ENCODE data around the gene RAB40A. TPM values are rescaled to one million over a fixed set of nuclear protein-coding genes. Genes with fewer than 3 reads are reported as not detected.

The RAB40A gene
- total RNA-seq: under 0.01 and 0.25 TPM in 2 replicates

GRCh38 chrX:103519389-103519788 lies at the start of gene RAB40A:
TSS of gene RAB40A (minus strand) at chrX:103519489. CDS start at chrX:103500756, 18,733 bp downstream.

Other genes starting within 250 kb of the RAB40A start
- gene TCEAL5, start 242.7 kb downstream of the RAB40A start, total RNA-seq: not detected in 2 replicates
- 6.0 and 19.6 TPM in 2 replicates for gene BEX2, start 208.5 kb downstream of the RAB40A start, total RNA-seq
- gene TCEAL7, start 189.2 kb downstream of the RAB40A start, total RNA-seq: 11.8 and 12.7 TPM in 2 replicates
- 14.7 and 20.2 TPM in 2 replicates for gene TCEAL9, start 163.0 kb downstream of the RAB40A start, total RNA-seq
- 138 and 149 TPM in 2 replicates for gene BEX3, start 143.0 kb downstream of the RAB40A start, total RNA-seq
- 13.5 and 21.4 TPM in 2 replicates for gene TCEAL4, start 66.0 kb upstream of the RAB40A start, total RNA-seq
- gene TCEAL3, start 88.5 kb upstream of the RAB40A start, total RNA-seq: 5.1 and 6.4 TPM in 2 replicates
- 8.5 and 11.8 TPM in 2 replicates for gene TCEAL1, start 109.5 kb upstream of the RAB40A start, total RNA-seq
- 170 and 229 TPM in 2 replicates for gene MORF4L2, start 167.2 kb upstream of the RAB40A start, total RNA-seq
- 0.25 TPM in 1 of 2 replicates, not detected in the other for gene TMEM31, start 191.4 kb upstream of the RAB40A start, total RNA-seq